NCI-H146 treated with DMSO at 0.1 percent for 48 hours (cell line): ENCODE data around the gene NINL.
"Not testable (repeated sequence)": the region's sequence is repeated elsewhere in the genome, so short reads cannot be mapped to it uniquely, and the experiment has no call there.

Source experiments
- DNase-seq: peaks from one replicate; lab custom pipeline; 2025; ENCODE audit not compliant: unreplicated experiment; lab: John Stamatoyannopoulos, UW

Gene NINL

GRCh38 chr20:25487975-25488374, 97.4 kb downstream of the NINL start:
- no peak for DNase-seq

- DNase-seq, result no peak
These were observed 98.0 kb downstream of the NINL start for GRCh38 chr20:25487306-25487705.

- DNase-seq, result no peak
These were observed 99.0 kb downstream of the NINL start for GRCh38 chr20:25486377-25486776.

GRCh38 chr20:25485872-25486271, 99.5 kb downstream of the NINL start:
- DNase-seq, result no peak

GRCh38 chr20:25484911-25485511, 100.3 kb downstream of the NINL start:
- DNase-seq, result no peak

- DNase-seq, result no peak
These were observed 101.0 kb downstream of the NINL start for GRCh38 chr20:25484224-25484846.

- no peak for DNase-seq
These were observed 101.7 kb downstream of the NINL start for GRCh38 chr20:25483431-25484132.

GRCh38 chr20:25481918-25482253, 103.4 kb downstream of the NINL start:
- DNase-seq, result no peak

GRCh38 chr20:25481235-25481917, 104.0 kb downstream of the NINL start:
- DNase-seq, result no peak

GRCh38 chr20:25480797-25481196, 104.5 kb downstream of the NINL start:
- no peak for DNase-seq

- no peak for DNase-seq
These were observed 105.2 kb downstream of the NINL start for GRCh38 chr20:25480156-25480555.

GRCh38 chr20:25479638-25480037, 105.7 kb downstream of the NINL start:
- DNase-seq, result no peak

GRCh38 chr20:25478889-25479568, 106.3 kb downstream of the NINL start:
- no peak for DNase-seq

GRCh38 chr20:25477014-25477882, 108.1 kb downstream of the NINL start:
- DNase-seq, result no peak

GRCh38 chr20:25476106-25477013, 109.0 kb downstream of the NINL start:
- no peak for DNase-seq

- DNase-seq, result not testable (repeated sequence)
These were observed 112.0 kb downstream of the NINL start for GRCh38 chr20:25473297-25473696.

GRCh38 chr20:25471020-25471419, 114.3 kb downstream of the NINL start:
- DNase-seq, result no peak

GRCh38 chr20:25470045-25470444, 115.3 kb downstream of the NINL start:
- DNase-seq, result no peak

GRCh38 chr20:25469558-25469957, 115.8 kb downstream of the NINL start:
- no peak for DNase-seq
